HG03457 (cell line): ENCODE measurements around the gene STRADA.

Experiments used
- ATAC-seq: cut with Tn5 transposase; IDR thresholded peaks from one replicate; pipeline ENCODE4 v1.9.1; 2021; ENCODE audit warnings: moderate number of reproducible peaks; ENCODE audit not compliant: unreplicated experiment

Gene STRADA

DNA sequence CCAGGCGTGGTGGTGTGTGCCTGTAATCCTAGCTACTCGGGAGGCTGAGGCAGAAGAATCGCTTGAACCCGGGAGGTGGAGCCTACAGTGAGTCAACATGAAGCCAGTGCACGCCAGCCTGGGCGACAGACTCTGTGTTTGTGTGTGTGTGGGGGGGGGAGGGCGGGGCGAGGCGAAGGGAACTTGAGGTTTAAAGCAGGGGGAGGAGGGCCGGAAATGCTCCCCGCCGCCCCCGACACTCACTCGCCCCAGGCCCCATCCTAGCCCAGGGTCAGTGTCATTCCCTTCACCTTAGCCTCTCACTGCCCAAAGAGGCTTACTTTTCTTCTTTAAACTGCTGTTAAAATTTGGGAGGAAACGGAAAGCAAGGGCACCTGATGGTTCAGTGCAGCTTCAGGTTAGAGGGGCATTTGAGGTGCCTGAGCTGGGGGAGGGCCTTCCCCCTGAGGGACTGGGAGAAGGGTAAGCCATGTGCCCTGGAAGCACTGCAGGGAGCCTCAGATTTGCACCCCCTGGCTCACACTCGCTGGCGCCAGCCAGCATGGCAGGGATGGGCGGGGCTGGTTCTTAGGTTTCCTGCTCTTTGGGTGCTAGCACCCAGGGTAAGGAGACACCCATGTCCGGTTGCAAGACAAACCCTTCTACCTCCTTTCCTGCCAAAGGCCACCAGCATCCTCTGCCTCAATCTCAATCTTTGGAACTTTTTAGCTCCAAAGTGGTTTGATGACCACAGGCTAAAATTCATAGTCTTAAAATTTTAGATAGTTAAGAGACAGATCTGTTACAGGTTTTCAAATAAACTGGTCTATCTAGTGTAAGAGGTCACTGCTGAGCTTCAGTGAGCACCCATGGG lies 39.5 kb downstream of the STRADA start:
- no peak for ATAC-seq

DNA sequence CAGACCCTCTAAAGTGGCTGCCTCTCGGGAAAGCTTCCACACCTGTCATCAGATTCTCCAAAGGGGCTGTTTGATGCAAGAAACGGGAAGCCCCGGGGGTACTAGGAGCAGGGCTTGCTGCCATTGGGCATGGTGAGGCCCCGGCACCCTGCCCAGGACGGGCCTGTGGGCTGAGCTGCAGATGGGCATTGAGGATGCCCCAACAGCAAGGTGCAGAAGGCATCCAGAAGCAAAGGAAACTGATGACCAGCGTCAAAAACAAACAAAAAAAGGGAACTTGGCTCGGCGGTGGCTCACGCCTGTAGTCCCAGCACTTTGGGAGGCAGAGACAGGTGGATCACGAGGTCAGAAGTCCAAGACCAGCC lies 40.2 kb downstream of the STRADA start:
- no peak for ATAC-seq

DNA sequence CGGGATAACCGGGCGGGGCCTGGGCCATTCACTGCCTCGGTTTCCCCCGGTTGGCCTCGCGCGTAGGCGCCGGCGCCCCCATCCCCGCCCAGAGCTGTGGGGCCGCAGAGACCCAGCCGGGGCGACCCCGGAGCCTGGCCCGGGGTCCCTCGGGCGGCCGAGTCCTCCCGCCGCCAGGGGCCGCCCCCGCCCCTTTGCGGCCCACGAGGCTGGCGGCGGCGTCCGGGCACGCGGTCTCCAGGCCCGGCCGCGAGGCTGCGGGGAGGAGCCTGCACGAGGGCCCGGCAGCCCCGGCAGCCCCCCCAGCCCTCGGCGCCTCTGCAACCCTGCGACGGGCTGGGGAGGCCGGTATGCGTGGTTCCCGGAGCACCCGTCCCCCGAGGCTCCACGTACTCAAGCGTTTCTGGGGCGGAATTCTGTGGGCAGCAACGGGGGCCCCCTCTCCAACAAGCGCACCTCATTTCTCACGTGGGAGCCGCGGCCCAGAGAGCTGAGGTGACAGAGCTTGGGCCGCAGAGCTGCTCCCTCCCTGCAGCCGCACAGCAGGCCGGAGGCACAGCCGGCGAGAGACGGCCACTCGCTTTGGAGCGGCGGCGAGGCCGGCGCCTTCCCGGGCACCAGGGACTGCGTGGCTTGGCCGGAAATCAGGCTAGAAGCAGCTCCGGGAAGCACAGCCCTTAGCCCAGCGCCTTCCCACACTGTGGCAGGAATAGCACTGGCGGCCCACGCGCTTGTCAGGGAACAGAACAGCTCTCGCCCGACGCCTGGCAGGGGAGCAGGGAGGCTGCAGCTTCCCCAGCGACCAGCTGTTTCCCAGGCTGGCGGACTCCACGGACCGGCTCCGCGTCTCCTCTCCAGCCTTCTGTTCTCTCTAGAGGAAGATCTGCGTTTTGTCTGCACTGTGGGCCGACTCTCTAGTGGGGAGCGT lies 40.8 kb downstream of the STRADA start:
- ATAC-seq, result no peak

DNA sequence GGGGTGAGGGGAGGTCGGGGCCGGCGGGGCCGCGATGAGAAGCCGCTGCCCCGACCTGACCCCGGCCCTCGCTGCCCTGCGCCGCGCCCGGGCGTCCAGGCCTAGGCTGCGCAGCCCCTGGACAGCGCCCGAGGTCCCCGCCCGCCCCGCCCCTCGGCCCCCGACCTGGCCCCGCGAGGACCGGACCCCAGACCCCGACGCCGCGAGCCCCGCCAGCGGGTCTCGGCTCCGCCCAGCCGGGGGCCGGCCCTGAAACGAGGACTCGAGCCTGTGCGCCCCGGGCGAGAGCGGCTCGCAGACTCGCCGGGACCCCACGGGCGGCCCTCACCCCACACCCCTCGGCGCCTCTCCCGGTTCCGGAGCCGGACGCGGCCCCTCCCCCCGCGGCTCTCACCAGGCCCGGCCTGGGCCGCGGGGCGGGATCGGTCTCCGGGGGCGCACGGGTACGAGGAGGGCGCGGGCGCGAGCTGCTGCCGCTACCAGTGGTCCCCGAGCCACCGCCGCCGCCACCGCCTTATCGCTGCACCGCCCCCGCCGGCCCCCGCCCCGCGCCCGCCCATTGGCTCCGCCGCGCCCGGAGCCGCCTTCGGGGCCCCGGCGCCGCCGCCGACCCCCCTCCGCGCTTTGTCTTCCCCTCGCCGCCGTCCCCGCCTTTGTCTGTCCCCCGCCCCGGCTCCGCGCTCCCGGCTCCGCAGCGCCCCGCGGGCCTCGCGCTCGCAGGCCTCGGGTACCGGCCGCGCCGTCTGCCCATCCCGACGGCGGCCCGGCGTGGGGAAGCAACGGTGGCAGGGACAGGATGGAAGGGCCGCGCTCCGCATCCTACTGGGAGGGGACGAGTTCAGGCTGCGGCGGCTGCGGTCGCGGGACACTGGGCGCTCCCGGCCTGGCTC lies 41.7 kb downstream of the STRADA start, which contains the start of gene LIMD2:
LIMD2 (minus strand) TSS at position 488 of the 890 bp plus-strand sequence. CDS start 827 bp downstream, outside the sequence.
- ATAC-seq, result no peak

DNA sequence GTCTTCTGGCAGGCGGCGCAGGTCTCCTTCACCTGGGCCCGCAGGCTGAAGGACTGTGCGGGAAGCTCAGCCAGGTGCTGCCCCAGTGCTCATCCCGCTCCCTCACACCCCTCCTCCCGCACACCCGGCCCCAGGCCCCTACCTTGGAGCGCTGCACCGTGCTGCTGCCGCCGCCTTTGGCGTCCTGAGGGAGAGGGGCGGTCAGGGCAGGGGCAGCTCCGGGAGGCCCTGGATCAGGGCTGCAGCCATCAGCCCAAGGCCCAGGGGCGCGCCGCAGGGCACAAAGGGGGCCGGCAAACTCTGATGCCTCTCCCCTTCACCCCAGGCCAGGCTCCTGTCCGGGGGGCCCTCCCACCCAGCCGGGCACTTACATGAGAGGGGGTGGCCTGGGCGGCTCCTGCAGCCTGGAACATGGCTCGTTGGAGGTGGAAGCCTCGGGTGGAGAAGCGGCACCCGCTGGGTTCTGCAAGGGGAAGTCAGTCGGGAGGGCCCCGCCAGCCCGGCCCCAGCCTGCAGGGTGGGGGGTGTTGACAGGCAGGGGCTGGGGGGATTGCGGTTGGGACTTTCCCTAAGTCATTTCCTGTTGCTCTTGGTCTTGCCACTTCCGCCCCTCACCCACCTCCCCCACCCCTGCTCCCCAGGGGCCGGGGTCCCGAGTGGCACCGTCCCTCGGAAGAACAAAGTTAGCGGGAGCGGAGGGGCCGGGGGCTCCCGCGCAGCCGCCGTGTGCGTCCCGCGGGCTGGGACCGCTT lies 42.5 kb downstream of the STRADA start:
- no peak for ATAC-seq

DNA sequence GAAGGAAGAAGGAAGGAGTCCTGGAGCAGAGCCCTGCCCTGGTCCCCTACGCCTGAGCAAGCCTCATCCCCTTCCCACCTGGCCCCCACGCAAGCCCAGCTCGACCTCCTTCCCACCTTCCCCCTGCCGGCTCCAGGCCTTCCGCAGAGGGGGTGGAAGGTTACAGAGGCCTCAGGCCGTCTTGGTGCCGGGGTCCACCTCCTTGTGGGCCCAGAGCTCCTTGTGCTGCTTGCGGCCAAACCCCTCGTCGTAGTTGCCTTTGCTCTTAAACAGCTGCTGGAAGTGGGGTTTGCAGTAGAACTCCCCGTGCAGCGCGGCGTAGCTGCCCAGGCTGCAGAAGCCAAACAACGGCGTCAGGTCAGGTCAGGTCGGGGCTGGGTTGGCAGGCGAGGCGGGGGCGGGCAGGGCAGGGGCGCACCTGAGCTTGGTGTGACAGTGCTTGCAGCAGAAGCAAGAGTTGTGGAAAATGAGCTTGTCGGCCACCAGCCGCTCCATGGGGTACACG lies 43.2 kb downstream of the STRADA start:
- no peak for ATAC-seq

DNA sequence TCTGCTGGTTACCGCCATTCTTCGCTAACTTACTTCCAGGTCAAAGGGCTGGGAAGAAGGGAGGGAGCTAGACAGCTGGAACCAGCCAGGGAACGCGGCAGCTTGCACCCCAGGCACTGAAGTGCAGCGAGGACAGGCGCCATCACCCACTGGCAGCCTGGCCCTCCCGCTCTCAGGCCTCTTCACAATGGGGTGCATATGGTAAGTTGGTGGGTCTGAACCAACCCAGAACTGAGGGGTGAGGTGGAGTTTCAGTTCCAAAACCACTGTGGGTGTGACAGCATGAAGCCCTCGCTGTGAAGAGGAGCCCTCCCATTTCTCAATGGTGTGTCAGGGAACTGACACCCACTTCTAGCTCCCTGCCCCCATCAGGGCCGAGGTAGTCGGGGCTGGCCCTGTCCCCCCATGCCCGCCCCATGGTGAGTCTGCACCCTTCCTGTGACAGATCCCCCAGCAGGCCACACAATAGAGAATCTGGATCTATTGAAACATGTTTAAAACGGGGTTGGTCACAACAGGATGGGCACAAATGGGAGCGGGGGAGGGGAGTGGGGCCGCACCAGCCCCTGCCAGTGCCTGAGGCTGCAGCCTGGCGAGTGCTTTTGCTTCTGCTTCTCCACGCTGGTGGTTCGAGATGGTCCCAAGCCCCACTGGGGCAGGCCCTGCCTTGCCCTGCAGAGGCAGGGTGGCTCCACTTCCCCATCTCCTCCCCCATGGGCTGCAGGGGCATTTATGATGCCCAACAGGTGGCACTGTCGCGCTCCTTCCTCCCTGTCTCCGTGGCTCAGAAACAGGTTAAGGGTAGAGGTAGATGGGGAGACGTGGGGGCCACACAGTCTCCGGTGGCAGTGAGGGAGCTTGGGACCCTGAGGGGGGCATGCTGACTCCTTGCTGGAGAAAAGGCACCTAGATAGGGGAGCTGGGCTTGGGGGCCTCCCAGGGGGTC lies 44.0 kb downstream of the STRADA start:
- peak; percentile 27 for ATAC-seq

DNA sequence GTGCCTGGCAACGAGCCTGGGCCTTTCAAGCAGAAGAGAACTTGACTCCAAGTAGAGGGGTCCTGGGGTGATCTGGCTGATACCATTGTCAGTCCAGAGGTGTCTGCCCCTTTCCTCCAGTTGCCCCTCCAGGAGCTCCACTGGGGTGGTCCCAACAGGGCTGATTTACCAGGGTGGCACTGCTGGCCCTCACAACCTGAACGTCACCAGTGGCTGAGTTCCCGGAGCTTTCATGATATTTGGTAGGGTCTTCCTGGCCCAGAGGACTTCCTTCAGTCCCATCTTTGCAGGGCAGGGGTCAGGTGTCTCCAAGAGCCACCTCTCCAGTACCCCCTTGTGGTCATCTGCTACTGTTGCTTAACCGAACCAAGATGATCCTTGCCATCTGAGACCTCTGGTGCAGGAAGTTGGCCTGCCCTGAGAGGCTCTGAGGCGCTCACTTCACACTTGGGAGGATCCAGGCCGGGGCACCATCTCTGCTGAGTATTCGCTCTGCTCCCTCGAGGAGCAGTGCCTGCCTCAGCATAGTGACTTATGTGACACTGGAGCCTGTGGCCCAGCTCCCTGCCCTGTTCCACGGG lies 45.1 kb downstream of the STRADA start:
- ATAC-seq, result no peak

DNA sequence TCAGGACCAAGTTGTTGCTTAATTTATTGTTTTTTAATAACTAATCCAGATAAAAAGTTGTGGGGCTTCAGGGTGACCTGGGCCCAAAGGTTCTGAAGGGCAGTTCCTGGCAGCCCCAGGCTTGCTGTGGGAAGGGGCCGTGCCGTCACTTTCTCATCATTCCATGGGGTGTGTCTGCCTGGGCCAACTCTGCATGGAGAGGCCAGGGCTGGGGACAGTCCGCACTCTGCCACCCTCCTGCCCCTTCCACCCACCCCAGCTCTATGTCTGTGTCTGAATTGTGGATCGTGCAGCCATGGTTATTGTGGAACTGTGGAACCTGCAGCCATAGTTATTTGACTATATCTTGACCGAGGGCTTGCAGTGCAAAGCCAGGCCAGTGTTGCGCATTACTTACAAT lies 45.7 kb downstream of the STRADA start:
- no peak for ATAC-seq

DNA sequence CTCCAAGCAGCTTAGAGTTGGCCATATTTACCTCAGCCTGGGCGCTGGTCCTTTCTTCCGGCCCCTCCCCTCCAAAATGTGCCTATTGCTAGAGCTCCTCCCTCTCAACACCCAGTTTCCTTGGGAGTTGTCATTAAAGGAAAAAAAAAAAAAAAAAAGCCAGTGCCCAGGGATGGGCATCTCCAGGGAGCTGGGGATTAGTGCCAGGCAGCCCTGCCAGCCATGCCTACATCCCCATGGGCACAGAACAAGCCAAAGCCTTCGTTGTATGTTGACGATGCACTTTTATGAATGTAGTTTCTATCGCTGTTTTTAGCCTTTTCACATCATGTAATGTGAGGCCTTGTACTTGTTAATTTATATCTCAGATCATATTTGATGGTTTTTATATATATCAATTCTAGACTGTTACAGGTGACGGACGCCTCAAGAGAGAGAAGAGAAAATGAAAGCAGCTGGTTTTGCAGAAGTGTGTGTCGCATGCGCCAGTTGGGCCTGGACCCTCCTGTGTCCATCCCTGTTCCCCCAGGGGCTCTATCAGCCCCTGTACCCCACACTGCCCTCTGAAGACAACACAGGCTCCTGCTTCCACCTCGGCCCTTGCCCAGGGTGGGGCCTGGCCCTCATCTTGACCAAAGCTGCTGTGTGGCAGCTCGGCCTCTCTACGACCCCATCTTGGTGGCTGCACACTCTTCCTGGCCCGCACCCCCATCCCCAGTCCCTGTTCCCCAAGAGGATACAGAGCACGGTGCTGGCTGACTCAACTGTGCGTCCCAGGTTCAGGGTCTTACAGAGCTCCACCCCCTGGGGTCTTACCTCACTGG lies 46.4 kb downstream of the STRADA start:
- no peak for ATAC-seq

DNA sequence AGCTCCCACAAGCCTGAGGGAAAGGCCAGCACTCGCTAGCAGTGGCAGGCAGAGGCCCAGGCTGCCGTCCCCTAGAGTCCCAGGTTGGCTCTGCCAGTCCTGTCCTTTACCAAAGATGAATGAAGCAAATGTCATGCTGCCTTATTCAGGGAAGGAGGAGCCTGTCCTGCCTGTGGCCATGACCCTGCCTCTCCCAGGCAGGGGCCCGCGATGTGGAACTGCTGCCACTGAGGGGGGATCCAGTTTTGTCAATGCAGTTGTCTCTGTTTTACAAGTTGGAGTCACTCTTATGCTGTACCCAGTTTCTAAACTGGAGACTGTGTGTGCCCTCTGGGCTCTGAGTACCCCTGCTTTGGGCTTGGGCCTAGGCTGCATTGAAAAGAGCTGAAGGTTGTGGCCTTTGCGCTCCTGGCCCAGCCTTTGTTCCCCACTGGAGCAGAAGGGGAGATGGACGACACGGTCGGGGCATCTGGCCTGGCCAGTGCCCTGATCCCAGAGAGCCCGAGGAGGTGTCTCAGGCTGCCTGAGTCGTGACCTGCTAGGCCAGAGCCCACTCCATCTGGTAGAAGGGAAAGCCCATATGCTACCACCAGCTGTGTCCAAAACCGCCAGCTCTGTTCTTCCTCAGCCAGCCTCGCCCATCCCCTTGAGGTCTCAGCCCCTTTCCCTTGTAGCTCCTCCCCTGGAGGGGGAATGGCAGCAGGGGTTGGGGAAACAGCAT lies 47.2 kb downstream of the STRADA start:
- ATAC-seq, result no peak

DNA sequence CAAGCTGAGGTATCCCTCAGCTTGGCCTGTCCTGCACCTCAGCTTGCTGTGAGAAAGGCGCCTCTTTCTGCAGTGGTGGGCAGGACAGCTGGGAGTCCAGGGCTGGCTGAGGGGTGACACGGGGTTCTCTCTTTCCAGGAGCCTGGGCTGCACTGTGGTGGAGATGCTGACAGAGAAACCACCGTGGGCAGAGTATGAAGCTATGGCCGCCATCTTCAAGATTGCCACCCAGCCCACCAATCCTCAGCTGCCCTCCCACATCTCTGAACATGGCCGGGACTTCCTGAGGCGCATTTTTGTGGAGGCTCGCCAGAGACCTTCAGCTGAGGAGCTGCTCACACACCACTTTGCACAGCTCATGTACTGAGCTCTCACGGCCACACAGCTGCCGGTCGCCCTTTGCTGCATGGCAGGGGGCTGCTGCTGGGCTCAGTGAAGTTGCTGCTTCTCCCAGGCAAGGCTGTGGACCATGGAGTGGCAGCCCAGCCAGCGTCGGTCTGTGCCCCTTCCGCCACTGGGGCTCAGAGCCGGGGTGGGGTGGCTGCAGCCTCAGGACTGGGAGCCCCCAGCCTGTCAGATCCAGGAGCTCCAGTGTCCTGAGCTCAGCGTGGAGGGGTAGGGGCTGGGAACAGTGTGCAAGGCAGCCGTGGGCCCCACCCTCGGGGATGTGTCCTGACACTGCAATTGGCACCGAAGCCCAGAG lies 48.0 kb downstream of the STRADA start:
- ATAC-seq, result no peak

DNA sequence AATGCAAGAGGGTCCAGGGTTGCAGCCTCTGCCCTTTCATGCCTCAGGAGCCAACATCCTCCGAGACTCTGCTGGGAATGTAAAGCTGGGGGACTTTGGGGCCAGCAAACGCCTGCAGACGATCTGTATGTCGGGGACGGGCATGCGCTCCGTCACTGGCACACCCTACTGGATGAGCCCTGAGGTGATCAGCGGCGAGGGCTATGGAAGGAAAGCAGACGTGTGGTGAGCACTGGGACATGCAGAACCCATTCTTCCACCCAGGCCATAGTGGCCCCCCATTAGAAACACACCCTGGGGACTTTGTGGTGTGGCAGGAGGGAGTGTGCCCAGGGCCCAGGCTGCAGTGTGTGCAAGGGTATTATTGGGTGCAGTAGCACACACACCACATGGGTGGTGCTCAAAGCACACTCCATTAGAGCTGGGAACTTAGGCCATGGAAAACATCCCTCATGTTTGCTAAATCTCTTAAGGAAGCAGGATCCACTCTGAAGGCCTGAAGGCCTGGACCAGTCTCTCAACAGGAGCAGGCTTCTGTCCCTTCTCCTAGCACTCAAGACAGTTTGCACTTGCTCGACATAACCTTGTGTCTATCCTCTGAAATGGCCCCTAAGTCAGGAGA lies 49.3 kb downstream of the STRADA start:
- ATAC-seq, result no peak

DNA sequence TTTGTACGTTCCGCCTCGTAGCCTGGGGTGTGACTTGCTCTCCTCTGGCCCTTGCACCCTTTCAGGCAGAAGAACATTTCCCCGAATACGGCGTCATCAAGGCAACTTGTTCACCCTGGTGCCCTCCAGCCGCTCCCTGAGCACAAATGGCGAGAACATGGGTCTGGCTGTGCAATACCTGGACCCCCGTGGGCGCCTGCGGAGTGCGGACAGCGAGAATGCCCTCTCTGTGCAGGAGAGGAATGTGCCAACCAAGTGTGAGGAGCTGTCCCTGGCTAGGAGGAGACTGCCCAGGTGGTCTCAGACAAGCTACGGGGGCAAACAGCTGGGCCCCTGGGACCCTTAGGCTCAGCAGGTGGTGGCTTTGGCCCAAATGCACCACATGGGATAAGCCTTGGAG lies 52.1 kb downstream of the STRADA start:
- ATAC-seq, result no peak

DNA sequence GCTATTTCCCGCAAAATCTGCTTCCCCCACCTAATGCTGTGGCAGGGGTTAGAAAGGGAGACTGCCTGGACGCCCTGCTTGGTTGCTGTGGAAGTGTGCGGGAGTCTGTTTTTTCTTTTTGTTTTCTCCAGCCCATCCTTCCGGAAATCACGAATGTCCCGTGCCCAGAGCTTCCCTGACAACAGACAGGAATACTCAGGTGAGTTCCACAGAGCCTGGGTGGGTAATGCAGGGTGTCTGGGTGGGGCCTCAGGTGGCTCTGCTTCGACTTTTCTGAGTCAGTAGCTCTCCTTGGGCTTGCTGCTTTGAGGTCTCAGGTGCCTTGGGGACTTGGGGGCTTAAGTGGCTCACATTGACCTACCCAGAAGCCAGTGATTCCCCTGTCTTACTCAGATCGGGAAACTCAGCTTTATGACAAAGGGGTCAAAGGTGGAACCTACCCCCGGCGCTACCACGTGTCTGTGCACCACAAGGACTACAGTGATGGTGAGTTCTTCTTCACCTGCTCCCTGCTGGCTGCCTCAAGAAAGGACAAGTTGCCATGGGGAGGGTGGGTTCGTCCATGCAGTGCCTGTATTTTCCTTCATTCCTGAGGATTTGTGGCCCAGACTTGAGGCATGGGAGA lies 53.1 kb downstream of the STRADA start:
- ATAC-seq, result no peak
